ENCODE results near the gene XPR1.

Gene XPR1

DNA sequence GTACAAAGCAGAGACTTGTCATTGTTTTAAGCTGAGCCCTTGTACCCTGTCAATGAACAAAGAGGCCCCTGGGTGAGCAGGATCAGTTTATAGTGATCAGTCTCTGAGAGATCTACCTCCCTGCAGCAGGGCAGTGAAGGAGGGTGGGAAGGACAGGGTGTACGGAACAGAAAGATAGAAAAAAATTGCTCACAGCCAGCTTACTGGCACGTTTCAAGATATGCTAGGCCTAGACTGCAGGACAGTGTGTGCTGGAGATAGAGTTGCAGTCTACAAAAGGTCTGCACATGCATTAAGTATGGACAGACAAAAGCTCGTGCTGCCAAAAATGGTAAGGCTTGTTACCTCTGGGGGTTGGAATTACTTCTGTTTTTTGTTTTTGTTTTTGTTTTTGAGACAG is 38.4 kb upstream of the XPR1 start:
- TF ChIP-seq EZH2phosphoT487 (conservative IDR thresholded peaks at IDR 0.05; ENCODE audit: low read length) (no peak), CTCF (IDR thresholded peaks at IDR 0.05; ENCODE audit: insufficient read depth, low read length, poor library complexity, severe bottlenecking) (no peak)
- H3K9me3 ChIP-seq (ENCODE audit: insufficient read depth, low read length) = no peaks in the 10 kb centered on the region
- no peaks in the 10 kb centered on the region for H3K9me2 ChIP-seq (replicated peaks; ENCODE audit: insufficient read depth, low read length)
- no peak overlapping the region for H2AFZ ChIP-seq (ENCODE audit: low read depth, low read length, severe bottlenecking)
- no peak overlapping the region for H3K9ac ChIP-seq (ENCODE audit: low read length)
- no peak overlapping the region for H3K27ac ChIP-seq (ENCODE audit: low read depth, low read length)
- no peak overlapping the region for H3K4me2 ChIP-seq (ENCODE audit: low read depth, low read length, poor library complexity, severe bottlenecking)
- H3K4me3 ChIP-seq (ENCODE audit: insufficient read depth, low read length, poor library complexity, severe bottlenecking) = no peak overlapping the region
- no peaks in the 10 kb centered on the region for H3K27me3 ChIP-seq (ENCODE audit: low read length)
- no peaks in the 10 kb centered on the region for H3F3A ChIP-seq (ENCODE audit: insufficient read depth)
- H3K36me3 ChIP-seq (ENCODE audit: low read length) = no peaks in the 10 kb centered on the region
- H3K79me2 ChIP-seq (ENCODE audit: insufficient read depth, low read length) = no peaks in the 10 kb centered on the region
- H4K20me1 ChIP-seq (ENCODE audit: low read depth, low read length) = no peaks in the 10 kb centered on the region

GRCh38 chr1:180594723-180595122 is 37.1 kb upstream of the XPR1 start:
- Histone ChIP-seq H3K36me3 (ENCODE audit: low read length) (no peaks in the 10 kb centered on the region), H3K4me3 (ENCODE audit: insufficient read depth, low read length, poor library complexity, severe bottlenecking) (no peak overlapping the region), H3K27me3 (ENCODE audit: low read length) (no peaks in the 10 kb centered on the region), H3K9ac (ENCODE audit: low read length) (no peak overlapping the region), H2AFZ (ENCODE audit: low read depth, low read length, severe bottlenecking) (no peak overlapping the region), H3F3A (ENCODE audit: insufficient read depth) (no peaks in the 10 kb centered on the region), H3K9me3 (ENCODE audit: insufficient read depth, low read length) (no peaks in the 10 kb centered on the region), H3K27ac (ENCODE audit: low read depth, low read length) (no peak overlapping the region), H3K9me2 (replicated peaks; ENCODE audit: insufficient read depth, low read length) (no peaks in the 10 kb centered on the region), H3K4me2 (ENCODE audit: low read depth, low read length, poor library complexity, severe bottlenecking) (no peak overlapping the region), H3K79me2 (ENCODE audit: insufficient read depth, low read length) (no peaks in the 10 kb centered on the region), H4K20me1 (ENCODE audit: low read depth, low read length) (no peaks in the 10 kb centered on the region)
- TF ChIP-seq CTCF (IDR thresholded peaks at IDR 0.05; ENCODE audit: insufficient read depth, low read length, poor library complexity, severe bottlenecking) (no peak), EZH2phosphoT487 (conservative IDR thresholded peaks at IDR 0.05; ENCODE audit: low read length) (no peak)

DNA sequence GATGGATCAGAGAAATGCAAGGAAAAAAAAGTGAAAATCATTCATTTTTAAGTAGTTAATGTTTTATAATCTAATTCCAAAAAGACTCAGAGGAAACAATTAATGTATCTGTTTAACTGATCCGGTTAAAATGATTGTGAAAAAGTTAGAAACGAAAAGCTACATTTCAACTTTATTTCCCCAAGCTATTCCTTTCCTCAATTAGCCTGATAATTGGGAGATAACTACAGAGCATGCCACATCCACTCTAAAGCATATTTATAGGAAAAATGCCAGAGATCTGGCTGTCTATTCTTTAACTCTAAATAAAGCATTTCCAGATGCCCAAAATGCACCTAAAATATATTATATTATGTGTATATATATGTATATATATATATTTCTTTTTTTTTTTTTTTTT is 35.9 kb upstream of the XPR1 start:
- H3K4me3 ChIP-seq (ENCODE audit: insufficient read depth, low read length, poor library complexity, severe bottlenecking) = no peak overlapping the region
- H3K4me2 ChIP-seq (ENCODE audit: low read depth, low read length, poor library complexity, severe bottlenecking) = no peak overlapping the region
- no peaks in the 10 kb centered on the region for H3K9me3 ChIP-seq (ENCODE audit: insufficient read depth, low read length)
- H3K9me2 ChIP-seq (replicated peaks; ENCODE audit: insufficient read depth, low read length) = no peaks in the 10 kb centered on the region
- no peak for TF ChIP-seq CTCF (IDR thresholded peaks at IDR 0.05; ENCODE audit: insufficient read depth, low read length, poor library complexity, severe bottlenecking)
- no peak for TF ChIP-seq EZH2phosphoT487 (conservative IDR thresholded peaks at IDR 0.05; ENCODE audit: low read length)
- no peak overlapping the region for H2AFZ ChIP-seq (ENCODE audit: low read depth, low read length, severe bottlenecking)
- no peak overlapping the region for H3K27ac ChIP-seq (ENCODE audit: low read depth, low read length)
- H3K79me2 ChIP-seq (ENCODE audit: insufficient read depth, low read length) = no peaks in the 10 kb centered on the region
- no peaks in the 10 kb centered on the region for H3K36me3 ChIP-seq (ENCODE audit: low read length)
- H3K9ac ChIP-seq (ENCODE audit: low read length) = no peak overlapping the region
- no peaks in the 10 kb centered on the region for H4K20me1 ChIP-seq (ENCODE audit: low read depth, low read length)
- H3F3A ChIP-seq (ENCODE audit: insufficient read depth) = no peaks in the 10 kb centered on the region
- no peaks in the 10 kb centered on the region for H3K27me3 ChIP-seq (ENCODE audit: low read length)

DNA sequence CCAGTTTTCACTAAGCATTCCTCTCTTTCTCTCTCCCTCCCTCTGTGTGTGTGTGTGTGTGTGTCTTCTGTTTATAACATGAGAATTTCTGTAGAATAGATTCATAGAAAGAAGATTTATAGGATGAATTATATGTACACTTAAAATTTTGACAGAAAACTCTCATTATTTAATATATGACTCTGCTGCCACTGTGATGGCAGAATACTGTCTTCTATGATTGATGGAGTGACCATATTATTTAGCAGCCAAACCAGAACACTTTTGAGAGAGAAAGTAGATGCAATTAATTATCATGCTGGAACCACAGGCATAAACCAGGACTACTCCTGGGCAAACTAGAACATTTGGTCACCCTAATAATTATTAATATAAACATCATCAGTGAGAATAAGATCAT is 34.3 kb upstream of the XPR1 start:
- H3F3A ChIP-seq (ENCODE audit: insufficient read depth) = no peaks in the 10 kb centered on the region
- H3K27ac ChIP-seq (ENCODE audit: low read depth, low read length) = no peak overlapping the region
- H3K9me3 ChIP-seq (ENCODE audit: insufficient read depth, low read length) = no peaks in the 10 kb centered on the region
- H3K9me2 ChIP-seq (replicated peaks; ENCODE audit: insufficient read depth, low read length) = no peaks in the 10 kb centered on the region
- no peaks in the 10 kb centered on the region for H3K79me2 ChIP-seq (ENCODE audit: insufficient read depth, low read length)
- no peak overlapping the region for H3K4me3 ChIP-seq (ENCODE audit: insufficient read depth, low read length, poor library complexity, severe bottlenecking)
- no peak overlapping the region for H3K4me2 ChIP-seq (ENCODE audit: low read depth, low read length, poor library complexity, severe bottlenecking)
- no peak overlapping the region for H3K9ac ChIP-seq (ENCODE audit: low read length)
- H3K36me3 ChIP-seq (ENCODE audit: low read length) = no peaks in the 10 kb centered on the region
- H3K27me3 ChIP-seq (ENCODE audit: low read length) = no peaks in the 10 kb centered on the region
- TF ChIP-seq EZH2phosphoT487 (conservative IDR thresholded peaks at IDR 0.05; ENCODE audit: low read length) = no peak
- no peak for TF ChIP-seq CTCF (IDR thresholded peaks at IDR 0.05; ENCODE audit: insufficient read depth, low read length, poor library complexity, severe bottlenecking)
- no peaks in the 10 kb centered on the region for H4K20me1 ChIP-seq (ENCODE audit: low read depth, low read length)
- no peak overlapping the region for H2AFZ ChIP-seq (ENCODE audit: low read depth, low read length, severe bottlenecking)
